HG03045 (cell line): Measurements from ENCODE around the gene AKAP7.

Experiments
- ATAC-seq: cut with Tn5 transposase; IDR thresholded peaks from one replicate; pipeline ENCODE4 v1.9.1; 2021; ENCODE audit warnings: mild to moderate bottlenecking, moderate library complexity; ENCODE audit not compliant: unreplicated experiment

AKAP7 gene

DNA sequence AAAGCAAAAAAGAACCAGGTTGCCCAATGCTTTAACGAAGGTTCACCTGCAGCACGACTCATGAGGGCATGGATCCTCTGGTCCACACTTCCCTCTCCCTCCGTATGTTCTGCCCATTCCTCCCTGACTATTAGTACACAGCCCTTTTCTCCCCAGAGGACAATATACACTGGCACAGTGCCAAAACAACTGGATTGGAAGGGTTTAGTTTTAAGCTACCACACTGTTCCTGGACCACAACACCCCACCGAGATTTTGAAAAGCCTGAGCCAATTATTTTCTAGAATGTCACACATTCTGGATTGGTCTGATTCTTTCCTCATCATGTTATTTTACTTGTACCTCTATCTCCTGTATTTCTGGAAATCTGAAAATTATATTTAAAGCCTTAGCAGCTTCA, 2.9 kb upstream of the AKAP7 start:
- no peak for ATAC-seq

DNA sequence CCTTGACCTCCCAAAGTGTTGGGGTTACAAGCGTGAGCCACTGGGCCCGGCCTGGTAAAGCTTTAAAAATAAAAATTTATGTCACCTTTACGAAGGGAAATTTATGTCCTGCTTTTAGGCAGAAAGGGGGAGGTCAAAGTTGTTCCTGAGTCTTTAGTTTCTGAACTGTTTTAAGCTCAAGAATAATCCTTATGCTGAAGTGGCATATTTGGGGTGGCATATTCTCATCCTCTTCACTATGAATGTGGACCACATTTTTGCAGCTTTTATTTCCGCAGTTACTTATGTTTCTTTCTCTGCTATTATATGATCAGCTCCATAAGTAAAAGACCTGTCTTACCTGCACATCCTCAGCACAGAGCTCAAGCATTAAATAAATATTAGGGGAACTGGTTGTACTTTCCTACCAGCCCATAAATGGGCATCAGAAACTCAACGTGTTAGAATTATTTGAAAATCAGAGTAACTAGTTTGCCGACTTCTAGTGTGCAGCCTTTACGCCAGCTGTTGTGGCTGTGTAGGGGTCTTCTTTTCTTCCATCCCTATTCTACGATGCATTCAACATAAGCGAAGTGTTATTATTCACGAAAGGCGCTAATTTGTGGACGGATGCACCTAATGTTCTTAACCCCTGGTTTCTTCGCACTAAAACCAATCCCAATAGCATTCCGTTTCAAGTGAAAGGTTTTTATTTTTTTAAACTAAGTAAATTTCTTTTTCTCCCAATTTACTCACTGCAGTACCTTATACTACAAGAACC, 867 bp upstream of the AKAP7 start:
- ATAC-seq, result no peak

GRCh38 chr6:131134980-131135243, 355 bp upstream of the AKAP7 start:
- no peak for ATAC-seq

GRCh38 chr6:131136021-131136786, 937 bp downstream of the AKAP7 start:
- peak; percentile 3 for ATAC-seq

DNA sequence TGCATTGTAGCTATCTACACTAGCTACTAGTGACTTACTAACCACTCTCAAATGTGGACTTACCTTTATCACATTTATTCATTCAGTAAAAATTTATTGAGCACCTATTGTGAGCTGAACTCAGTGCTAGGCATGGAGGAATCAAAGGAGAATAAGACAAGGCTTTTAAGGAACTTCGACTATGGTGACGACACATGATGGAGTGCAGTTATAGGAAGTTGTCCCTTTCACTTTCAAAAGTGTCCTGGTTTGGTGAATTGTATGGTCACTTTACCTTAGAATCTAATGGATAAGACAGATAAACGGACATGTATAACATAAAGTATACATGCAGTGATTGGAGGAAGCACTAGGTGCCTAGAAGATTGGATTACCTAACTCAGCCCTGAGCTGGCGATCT, 4.3 kb downstream of the AKAP7 start:
- ATAC-seq, result no peak

DNA sequence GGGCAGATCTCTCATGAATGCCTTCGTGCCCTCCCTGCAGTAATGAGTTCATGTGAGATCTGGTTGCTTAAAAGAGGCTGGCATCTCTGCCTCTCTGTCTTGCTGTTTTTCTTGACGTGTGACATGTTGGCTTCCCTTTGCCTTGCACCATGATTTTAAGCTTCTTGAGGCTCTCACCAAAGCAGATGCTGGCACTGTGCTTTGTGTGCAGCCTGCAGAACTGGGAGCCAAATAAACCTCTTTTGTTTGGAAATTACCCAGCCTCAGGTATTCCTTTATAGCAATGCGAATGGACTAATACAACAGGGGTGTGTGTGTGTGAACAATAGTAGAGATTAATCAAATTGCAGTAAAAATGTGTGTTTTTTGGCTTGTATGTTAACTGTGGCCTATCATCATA, 8.1 kb downstream of the AKAP7 start:
- no peak for ATAC-seq

DNA sequence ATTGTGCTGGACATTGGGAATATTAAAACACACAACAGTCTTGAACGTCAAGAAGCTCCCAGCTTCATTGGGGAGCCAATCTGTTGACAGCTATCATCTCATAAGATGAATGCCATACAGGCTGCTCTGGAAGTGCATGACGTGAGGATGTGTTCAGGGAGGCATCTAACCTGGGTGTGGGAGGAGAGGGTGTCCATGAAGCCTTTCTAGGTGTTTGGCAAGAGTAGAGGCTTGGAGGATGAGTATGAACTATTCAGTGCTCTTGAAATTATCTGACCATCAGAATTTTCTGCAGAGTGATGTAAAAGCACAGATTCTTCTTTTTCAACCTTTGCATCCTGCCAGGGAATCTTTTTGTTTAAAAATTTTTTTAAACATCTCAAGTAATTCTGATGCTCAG, 11.6 kb downstream of the AKAP7 start:
- no peak for ATAC-seq

- no peak for ATAC-seq
Observed at GRCh38 chr6:131156411-131156810, 21.1 kb downstream of the AKAP7 start.

- ATAC-seq, result no peak
Observed at GRCh38 chr6:131159578-131159977, 24.3 kb downstream of the AKAP7 start.

DNA sequence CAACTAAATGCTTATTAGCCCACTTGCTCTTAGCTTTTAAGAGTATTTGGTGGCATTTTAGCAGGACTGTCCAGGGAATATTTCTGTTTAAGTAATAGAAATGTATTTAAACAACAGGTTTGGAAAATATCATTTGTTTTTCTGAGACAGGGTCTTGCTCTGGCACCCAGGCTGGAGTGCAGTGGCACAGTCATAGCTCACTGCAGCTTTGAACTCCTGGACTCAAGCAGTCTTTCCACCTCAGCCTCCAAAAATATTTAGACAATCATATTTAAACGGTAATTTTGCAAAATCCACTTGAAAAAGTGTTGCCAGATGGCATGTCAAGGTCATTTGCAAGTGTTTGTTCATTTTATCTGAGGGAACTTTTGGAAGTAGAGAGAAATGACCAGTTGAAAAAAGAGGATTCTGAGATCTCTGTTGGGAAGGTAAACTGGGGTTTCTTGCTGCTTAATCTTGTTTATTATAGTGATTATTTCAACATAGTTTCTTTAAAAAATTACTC, 25.0 kb downstream of the AKAP7 start:
- no peak for ATAC-seq

DNA sequence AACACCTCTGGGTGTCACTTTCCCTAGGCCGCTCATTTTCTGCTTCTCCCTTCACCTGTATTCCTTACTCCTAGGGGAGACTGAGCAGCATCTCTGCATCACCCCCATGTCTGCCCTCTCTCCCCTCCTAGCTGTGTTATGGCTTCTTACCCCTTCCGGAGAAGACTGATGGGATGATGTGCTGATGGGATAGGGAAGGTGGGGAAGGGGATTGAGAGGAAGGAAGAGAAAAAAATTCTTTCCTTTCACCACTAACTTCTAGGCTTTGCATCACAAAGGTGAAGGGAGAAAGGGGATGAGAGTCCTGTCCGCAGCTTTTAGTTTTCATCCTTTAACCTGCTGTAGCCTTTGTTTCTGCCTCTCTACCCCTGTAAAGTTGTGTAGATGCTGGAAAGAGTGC, 26.7 kb downstream of the AKAP7 start:
- ATAC-seq, result no peak

- ATAC-seq, result no peak
Observed at GRCh38 chr6:131163886-131164285, 28.6 kb downstream of the AKAP7 start.

DNA sequence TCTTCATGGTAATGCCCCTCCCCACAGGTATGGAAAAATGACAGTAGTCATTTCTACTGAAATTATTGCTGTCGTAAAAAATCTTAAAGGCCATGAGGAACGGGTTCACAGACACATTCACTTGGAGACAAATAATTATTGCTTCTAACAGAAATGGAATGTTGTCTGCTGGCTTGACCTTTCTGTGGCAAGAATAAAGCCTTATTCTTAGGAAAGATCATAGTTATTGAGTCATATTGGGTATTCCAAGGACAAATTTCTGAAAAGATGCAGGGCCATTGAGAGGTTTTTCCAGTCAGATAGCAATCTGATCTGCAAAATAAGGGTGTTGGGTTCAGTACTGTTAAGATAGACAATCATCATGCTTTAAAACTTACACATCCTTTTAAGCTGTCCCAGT, 29.2 kb downstream of the AKAP7 start:
- no peak for ATAC-seq

GRCh38 chr6:131167773-131168172, 32.5 kb downstream of the AKAP7 start:
- ATAC-seq, result no peak

GRCh38 chr6:131169613-131170012, 34.3 kb downstream of the AKAP7 start:
- no peak for ATAC-seq

DNA sequence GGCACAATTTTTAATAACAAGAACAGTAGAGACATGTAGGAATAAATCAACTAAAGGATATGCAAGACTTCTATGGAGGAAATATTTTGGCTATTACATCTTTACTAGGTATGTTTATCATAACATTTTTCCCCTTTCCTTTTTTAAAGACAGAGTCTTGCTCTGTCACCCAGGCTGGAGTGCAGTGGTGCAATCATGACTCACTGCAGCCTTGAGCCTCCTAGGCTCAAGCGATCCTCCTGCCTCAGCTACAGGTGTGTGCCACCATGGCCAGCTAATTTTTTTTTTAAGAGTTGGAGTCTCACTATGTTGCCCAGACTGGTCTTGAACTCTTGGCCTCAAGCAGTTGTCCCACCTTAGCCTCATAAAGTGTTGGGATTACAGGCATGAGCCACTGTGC, 37.0 kb downstream of the AKAP7 start:
- ATAC-seq, result no peak

GRCh38 chr6:131173680-131174079, 38.4 kb downstream of the AKAP7 start:
- no peak for ATAC-seq

- no peak for ATAC-seq
Observed at GRCh38 chr6:131175564-131175963, 40.3 kb downstream of the AKAP7 start.

DNA sequence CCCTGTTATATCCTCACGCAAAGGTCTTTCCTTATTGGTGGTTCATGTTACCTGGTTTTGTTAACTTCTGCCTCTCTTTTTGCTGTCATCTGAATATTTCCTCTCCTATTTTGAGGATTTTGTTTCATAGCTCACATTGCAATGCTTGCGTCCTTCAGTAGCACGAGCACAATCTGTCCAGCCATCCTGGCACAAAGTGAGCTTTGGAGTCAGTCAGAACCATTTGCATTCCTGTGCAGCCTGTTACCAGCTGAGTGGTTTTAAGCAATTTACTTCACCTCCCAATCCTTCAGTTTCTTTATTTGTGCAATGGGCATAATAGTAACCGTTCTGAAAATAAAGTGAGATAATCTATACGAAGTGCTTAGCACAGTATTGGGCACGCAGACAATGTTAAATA, 42.7 kb downstream of the AKAP7 start:
- no peak for ATAC-seq

GRCh38 chr6:131182991-131183425, 47.7 kb downstream of the AKAP7 start:
- no peak for ATAC-seq

DNA sequence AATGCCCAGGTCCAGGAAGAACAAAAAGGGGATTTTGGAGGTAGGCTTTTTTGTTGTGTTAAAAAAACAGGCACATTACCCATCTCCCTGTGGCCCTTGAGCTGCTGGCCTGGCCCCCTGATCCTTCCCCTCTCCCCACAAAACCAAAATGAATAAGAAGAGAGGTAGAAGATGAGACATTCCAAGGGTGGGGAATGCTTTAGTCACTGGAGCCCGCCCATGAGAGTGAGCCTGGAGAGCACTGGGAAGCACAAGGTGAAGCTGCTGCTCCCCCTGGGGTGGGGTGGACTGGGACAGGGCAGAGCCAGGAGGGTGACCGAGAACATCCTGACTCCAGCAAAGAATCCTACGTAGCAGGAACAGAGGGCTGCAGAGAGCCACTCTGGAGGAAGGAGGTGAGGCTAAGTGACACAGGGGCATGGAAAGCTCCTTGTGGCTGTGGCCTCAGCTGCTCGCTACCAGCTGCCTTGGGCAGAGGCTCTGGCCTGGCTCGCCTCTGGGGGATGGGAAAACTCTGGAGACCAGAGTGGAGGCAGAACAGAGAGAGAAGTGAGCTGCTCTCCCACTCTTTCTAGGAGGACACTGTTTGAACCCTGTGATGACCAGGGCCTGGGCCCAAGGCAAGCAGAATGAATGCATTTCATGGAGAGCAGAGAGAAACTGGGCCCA, 48.3 kb downstream of the AKAP7 start:
- no peak for ATAC-seq

- no peak for ATAC-seq
Observed at GRCh38 chr6:131191590-131191989, 56.3 kb downstream of the AKAP7 start.
